ENCODE data around the gene SEMA6C. TPM values are rescaled to one million over a fixed set of nuclear protein-coding genes. Genes with fewer than 3 reads are reported as not detected.

Gene SEMA6C
- total RNA-seq, 4 donors from 2014 or later = 2.5 to 5.9 (median 3.4) TPM

DNA sequence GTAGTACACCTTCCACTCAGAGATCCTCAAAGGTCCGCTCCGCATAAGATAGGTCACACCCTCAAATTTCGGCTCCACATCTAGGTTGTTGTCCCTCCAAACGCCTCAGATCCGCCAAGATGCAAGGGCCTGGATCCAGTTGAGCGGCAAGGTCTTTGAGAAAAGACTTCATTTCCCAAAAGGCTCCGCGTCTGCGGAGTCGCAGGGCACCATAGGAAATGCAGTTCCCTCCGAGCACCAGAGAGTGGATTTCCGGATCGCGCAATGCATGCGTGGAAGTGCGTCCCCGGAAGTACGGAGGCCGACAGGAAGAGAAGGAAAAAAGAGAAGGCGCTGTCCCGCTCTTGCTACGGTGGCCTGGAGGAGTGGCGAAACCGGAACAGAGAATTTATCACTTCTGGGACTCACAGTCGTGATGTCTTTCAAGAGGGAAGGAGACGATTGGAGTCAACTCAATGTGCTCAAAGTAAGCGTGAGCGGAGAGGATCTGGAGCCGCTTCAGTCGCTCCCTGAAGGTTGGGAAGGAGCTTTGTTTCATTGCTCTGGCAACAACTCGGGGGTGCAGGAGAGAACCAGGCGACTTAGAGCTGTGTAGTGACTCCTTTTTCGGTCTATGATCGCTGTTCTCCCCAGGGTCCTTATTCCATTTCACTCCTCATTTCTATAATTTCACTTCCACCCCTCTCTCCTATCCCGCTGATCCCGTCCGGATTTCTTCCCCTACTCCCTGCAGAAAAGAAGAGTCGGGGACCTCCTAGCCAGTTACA lies 19.5 kb upstream of the SEMA6C start, which contains the start of the genes LYSMD1 and SCNM1:
LYSMD1 (minus strand) TSS at position 165 of the 767 bp plus-strand sequence. CDS start 644 bp downstream, outside the sequence.
SCNM1 (plus strand) TSS at position 407 of the 767 bp plus-strand sequence; CDS start at position 416, 9 bp downstream.
- Histone ChIP-seq H3K4me3 (replicated peaks in 1 of 3) (peak within 1 kb of the TSS; percentile 43 to 60 (median 53)), H3K9me3 (no peaks in the 10 kb centered on the region), H3K27ac (peak within 1 kb of the TSS; percentile 70 to 91 (median 76)), H3K27me3 (no peaks in the 10 kb centered on the region), H3K4me1 (peaks cover 14 to 21% of the 10 kb centered on the region in 2 donors), H3K36me3 (peaks cover 10 to 11% of the 10 kb centered on the region in 2 donors)
- TF ChIP-seq CTCF (IDR thresholded peaks at IDR 0.05) (peak in 4 of 6 experiments; percentile 14 to 53 (median 27)), POLR2A (IDR thresholded peaks at IDR 0.05) (peak in 1 of 2 donors; percentile 43)
- 0% methylated on average over 30 to 38 of the region's 38 CpGs for WGBS, 2 donors
- intact Hi-C loops (cut with DNase I) = no loop called here
- peak; percentile 97 to 98 for DNase-seq

DNA sequence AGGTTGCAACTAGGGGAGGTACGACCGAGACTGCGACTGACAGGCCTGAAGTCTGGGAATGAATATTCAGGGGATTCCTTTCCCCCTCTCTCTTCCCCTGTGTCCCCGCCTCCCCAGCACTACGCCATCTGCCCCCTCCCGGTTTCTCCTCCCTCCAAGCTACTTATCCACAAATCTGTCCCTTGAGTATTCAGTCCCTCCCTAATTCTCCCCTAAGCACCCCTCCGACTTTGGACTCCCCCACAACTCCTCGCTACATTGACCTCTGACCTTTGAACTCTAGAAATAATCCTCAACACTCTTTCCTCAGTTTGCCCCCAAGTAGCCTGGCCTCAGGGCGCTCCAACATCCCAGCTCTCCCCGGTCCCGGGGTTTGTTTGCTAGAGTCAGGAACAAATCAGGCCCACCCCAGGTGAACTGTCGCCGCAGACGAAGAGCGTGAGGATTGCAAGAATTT lies 18.9 kb upstream of the SEMA6C start:
- Histone ChIP-seq H3K9me3 (no peaks in the 10 kb centered on the region), H3K27me3 (no peaks in the 10 kb centered on the region), H3K27ac (peak overlapping the region; percentile 70 to 91 (median 76)), H3K4me3 (replicated peaks in 1 of 3) (peak overlapping the region; percentile 24 to 59 (median 53)), H3K4me1 (peaks cover 14 to 21% of the 10 kb centered on the region in 2 donors), H3K36me3 (peaks cover 16% of the 10 kb centered on the region in 2 donors)
- TF ChIP-seq POLR2A (IDR thresholded peaks at IDR 0.05) (no peak), CTCF (IDR thresholded peaks at IDR 0.05) (no peak)
- intact Hi-C loops (cut with DNase I) = no loop called here
- 4 to 7% methylated on average over 15 of the region's 15 CpGs for WGBS, 2 donors
- peak; percentile 34 to 52 for DNase-seq

DNA sequence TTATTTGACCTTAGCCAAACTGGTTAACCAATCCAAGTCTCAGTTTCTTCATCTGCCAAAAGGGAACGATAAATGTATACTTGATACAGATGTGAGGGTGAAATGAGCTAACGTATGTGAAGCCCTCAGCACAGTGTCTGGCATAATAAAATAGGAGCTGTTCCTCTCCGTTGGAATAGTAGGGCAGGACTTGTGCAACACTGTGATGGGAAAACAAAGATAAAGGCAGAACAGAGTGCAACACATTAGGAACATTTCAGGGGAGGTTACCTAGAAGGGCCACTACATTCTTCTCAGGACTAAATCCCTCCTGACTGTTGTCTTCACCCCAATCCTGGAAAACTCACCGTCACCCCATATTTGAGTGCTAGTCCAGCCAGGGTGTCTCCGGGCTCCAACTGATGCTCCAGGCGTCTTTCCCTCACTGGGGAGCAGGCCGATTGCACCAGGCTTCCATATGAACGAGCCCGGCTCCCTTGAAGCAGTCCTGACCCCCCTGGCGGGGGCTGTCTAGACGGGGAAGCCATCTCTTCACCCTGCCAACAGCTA lies 18.4 kb upstream of the SEMA6C start:
- intact Hi-C loops (cut with DNase I) = no loop called here
- H3K4me3 ChIP-seq (replicated peaks in 1 of 3) = peak overlapping the region; percentile 11 to 59 (median 53)
- no peak for DNase-seq
- no peaks in the 10 kb centered on the region for H3K27me3 ChIP-seq
- no peak for TF ChIP-seq POLR2A (IDR thresholded peaks at IDR 0.05)
- peaks cover 14 to 21% of the 10 kb centered on the region in 2 donors for H3K4me1 ChIP-seq
- WGBS, 2 donors = 15 to 18% methylated on average over 11 of the region's 11 CpGs
- no peaks in the 10 kb centered on the region for H3K9me3 ChIP-seq
- H3K36me3 ChIP-seq = peaks cover 17 to 18% of the 10 kb centered on the region in 2 donors
- H3K27ac ChIP-seq = peak overlapping the region; percentile 70 to 91 (median 76)

DNA sequence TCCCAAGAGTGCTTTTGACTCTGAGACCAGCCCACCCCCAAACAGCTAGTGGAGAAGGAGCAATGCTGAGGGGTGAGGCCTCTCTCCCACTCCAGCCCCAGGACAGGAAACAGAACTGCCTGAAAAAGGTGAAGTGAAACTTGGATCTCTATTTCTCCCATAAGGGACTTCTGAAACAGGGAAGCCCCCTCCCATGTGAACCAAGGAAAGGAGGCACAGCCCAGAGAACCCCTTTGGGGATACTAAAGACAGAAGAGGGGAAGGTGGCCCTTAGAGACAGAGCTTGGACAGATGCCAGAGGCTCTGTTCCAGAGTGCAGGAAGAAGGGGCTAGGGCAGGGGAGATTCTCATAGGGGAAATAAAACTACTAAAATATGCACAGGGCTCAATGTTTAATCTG lies 12.9 kb upstream of the SEMA6C start:
- Histone ChIP-seq H3K4me1 (peaks cover 3 to 7% of the 10 kb centered on the region in 2 donors), H3K4me3 (replicated peaks in 1 of 3) (no peak overlapping the region), H3K27ac (peak overlapping the region in 1 of 3 donors; percentile 17), H3K36me3 (peaks cover 25 to 27% of the 10 kb centered on the region in 2 donors), H3K27me3 (no peaks in the 10 kb centered on the region), H3K9me3 (no peaks in the 10 kb centered on the region)
- intact Hi-C loops (cut with DNase I) = loop anchor here (5.0 to 10.0 kb wide), 2 partner anchors 57 to 135 kb away; no protein-coding TSS in a partner anchor
- TF ChIP-seq POLR2A (IDR thresholded peaks at IDR 0.05) (no peak), CTCF (IDR thresholded peaks at IDR 0.05) (no peak)
- no peak for DNase-seq

GRCh38 chr1:151158751-151159251 lies 12.4 kb upstream of the SEMA6C start:
- Histone ChIP-seq H3K9me3 (no peaks in the 10 kb centered on the region), H3K27me3 (no peaks in the 10 kb centered on the region), H3K4me3 (replicated peaks in 1 of 3) (no peak overlapping the region), H3K4me1 (peaks cover 0 to 1% of the 10 kb centered on the region in 2 donors), H3K27ac (no peak overlapping the region), H3K36me3 (peaks cover 25 to 27% of the 10 kb centered on the region in 2 donors)
- DNase-seq = peak; percentile 25 to 27
- TF ChIP-seq CTCF (IDR thresholded peaks at IDR 0.05) (no peak), POLR2A (IDR thresholded peaks at IDR 0.05) (no peak)
- intact Hi-C loops (cut with DNase I) = loop anchor here (5.0 to 10.0 kb wide), 2 partner anchors 56 to 134 kb away; no protein-coding TSS in a partner anchor
- WGBS, 2 donors = 82 to 84% methylated on average over 4 to 17 of the region's 22 CpGs
